Upper lobe of left lung (tissue), 6 donors: ENCODE data around the gene NFATC2. TPM values are rescaled to one million over a fixed set of nuclear protein-coding genes. Genes with fewer than 3 reads are reported as not detected.

Experiments
- ATAC-seq, 2 donors: fragments of 200-7000 bp; cut with Tn5 transposase; one replicate each; pipeline ENCODE4 v1.9.1; 2022; ENCODE audit warnings: mild to moderate bottlenecking in 2 of 2, moderate library complexity in 2 of 2; ENCODE audit not compliant: low FRiP score in 2 of 2
- DNase-seq, 2 donors: peaks; one replicate each; pipeline ENCODE4 v3.0.0-alpha.2; 2019 to 2020
- H3K27ac ChIP-seq, 4 donors: fragments of 200-600 bp; sonication (generic); one replicate each; pipeline ENCODE4 v1.5.1; 2016 to 2019
- H3K27me3 ChIP-seq, 4 donors: fragments of 200-600 bp; sonication (generic); one replicate each; pipeline ENCODE4 v1.5.1; 2017 to 2019
- H3K36me3 ChIP-seq, 4 donors: fragments of 200-600 bp; sonication (generic); one replicate each; pipeline ENCODE4 v1.5.1; 2016 to 2019
- H3K4me1 ChIP-seq, 4 donors: fragments of 200-600 bp; sonication (generic); one replicate each; pipeline ENCODE4 v1.5.1; 2018 to 2019
- H3K4me3 ChIP-seq, 4 donors: fragments of 200-600 bp; sonication (generic); one replicate each; pipeline ENCODE4 v1.5.1; 2017 to 2019; ENCODE audit warnings: mild to moderate bottlenecking in 2 of 4, moderate library complexity in 1 of 4
- H3K9me3 ChIP-seq, 4 donors: fragments of 200-600 bp; sonication (generic); one replicate each; pipeline ENCODE4 v1.5.1; 2018 to 2019
- CTCF ChIP-seq, 6 experiments: fragments of 450-650 bp in 4 of 6; fragments of 200-600 bp in 2 of 6; sonication (generic) in 2 of 6; IDR thresholded peaks; one replicate each; pipeline ENCODE4 v1.5.1; 2016 to 2019; ENCODE audit warnings: antibody characterized with exemption in 6 of 6
- EP300 ChIP-seq, 4 donors: sonication (generic); formaldehyde crosslinking; IDR thresholded peaks; one replicate each; pipeline ENCODE4 v1.5.1; 2017; ENCODE audit warnings: antibody characterized with exemption in 4 of 4, control low read depth in 2 of 4
- POLR2A ChIP-seq, 4 donors: fragments of 450-650 bp; IDR thresholded peaks; one replicate each; pipeline ENCODE4 v1.5.1; 2016 to 2017; ENCODE audit warnings: antibody characterized with exemption in 4 of 4, mild to moderate bottlenecking in 2 of 4
- POLR2AphosphoS5 ChIP-seq, 2 donors: sonication (generic); formaldehyde crosslinking; IDR thresholded peaks; one replicate each; pipeline ENCODE4 v1.5.1; 2017; ENCODE audit warnings: antibody characterized with exemption in 2 of 2
- WGBS, 2 donors: methylation state at CpG; one replicate each; pipeline ENCODE4 v1.1.5; 2017 to 2018; 5-methylcytosine and 5-hydroxymethylcytosine counted together
- total RNA-seq, 6 donors: library from RNA; depleted of rRNA in 4 of 6; stranded (reverse); fragments of >200 nt in 4 of 6; gene quantifications; one replicate each; pipeline versions ENCODE4 v1.1.0 to v1.2.1, GENCODE V29; 2016 to 2021
- donor health status: DM: no; HTN: no; CAD: no; lungs with moderate emphysema.
- donor health status: DM: no; HTN: yes; CAD: no; lungs with severe emphysema.

Gene NFATC2
- total RNA-seq, 6 donors from 2014 or later = 5.1 to 28.1 (median 7.6) TPM

GRCh38 chr20:51372966-51373365 is 169.6 kb downstream of the NFATC2 start:
- H3K36me3 ChIP-seq = no peaks in the 10 kb centered on the region
- TF ChIP-seq CTCF (IDR thresholded peaks at IDR 0.05) = no peak
- TF ChIP-seq POLR2AphosphoS5 (IDR thresholded peaks at IDR 0.05) = no peak
- no peak for TF ChIP-seq EP300 (IDR thresholded peaks at IDR 0.05)
- TF ChIP-seq POLR2A (IDR thresholded peaks at IDR 0.05) = no peak
- 70 to 76% methylated on average over 5 to 7 of the region's 7 CpGs for WGBS, 2 donors
- no peaks in the 10 kb centered on the region for H3K9me3 ChIP-seq
- DNase-seq (no peak), ATAC-seq (no peak)
- no peak overlapping the region for H3K4me3 ChIP-seq
- no peak overlapping the region for H3K27ac ChIP-seq
- no peaks in the 10 kb centered on the region for H3K27me3 ChIP-seq
- H3K4me1 ChIP-seq = peaks cover 0 to 6% (median 3%) of the 10 kb centered on the region in 4 donors

GRCh38 chr20:51372176-51372803 is 170.2 kb downstream of the NFATC2 start:
- DNase-seq (peak in 1 of 2 donors; percentile 40), ATAC-seq (peak; percentile 49 to 82)
- Histone ChIP-seq H3K4me3 (no peak overlapping the region), H3K4me1 (peaks cover 0 to 6% (median 3%) of the 10 kb centered on the region in 4 donors), H3K27me3 (no peaks in the 10 kb centered on the region), H3K27ac (no peak overlapping the region), H3K9me3 (no peaks in the 10 kb centered on the region), H3K36me3 (no peaks in the 10 kb centered on the region)
- 41 to 43% methylated on average over 11 to 13 of the region's 13 CpGs for WGBS, 2 donors
- peak; percentile 61 to 80 (median 70) for TF ChIP-seq CTCF (IDR thresholded peaks at IDR 0.05)
- TF ChIP-seq EP300 (IDR thresholded peaks at IDR 0.05) = no peak
- no peak for TF ChIP-seq POLR2A (IDR thresholded peaks at IDR 0.05)
- no peak for TF ChIP-seq POLR2AphosphoS5 (IDR thresholded peaks at IDR 0.05)

GRCh38 chr20:51371720-51372119 is 170.8 kb downstream of the NFATC2 start:
- DNase-seq (no peak), ATAC-seq (no peak)
- no peak overlapping the region for H3K4me3 ChIP-seq
- no peaks in the 10 kb centered on the region for H3K27me3 ChIP-seq
- no peaks in the 10 kb centered on the region for H3K36me3 ChIP-seq
- 87% methylated on average over 4 of the region's 4 CpGs for WGBS, 2 donors
- H3K9me3 ChIP-seq = no peaks in the 10 kb centered on the region
- peaks cover 0 to 6% (median 3%) of the 10 kb centered on the region in 4 donors for H3K4me1 ChIP-seq
- no peak overlapping the region for H3K27ac ChIP-seq
- TF ChIP-seq CTCF (IDR thresholded peaks at IDR 0.05) (no peak), POLR2AphosphoS5 (IDR thresholded peaks at IDR 0.05) (no peak), EP300 (IDR thresholded peaks at IDR 0.05) (no peak), POLR2A (IDR thresholded peaks at IDR 0.05) (no peak)

GRCh38 chr20:51369503-51369902 is 173.0 kb downstream of the NFATC2 start:
- Histone ChIP-seq H3K9me3 (no peaks in the 10 kb centered on the region), H3K27ac (no peak overlapping the region), H3K4me1 (peaks cover 0 to 6% (median 3%) of the 10 kb centered on the region in 4 donors), H3K27me3 (no peaks in the 10 kb centered on the region), H3K4me3 (no peak overlapping the region), H3K36me3 (no peaks in the 10 kb centered on the region)
- TF ChIP-seq POLR2AphosphoS5 (IDR thresholded peaks at IDR 0.05) = no peak
- no peak for TF ChIP-seq EP300 (IDR thresholded peaks at IDR 0.05)
- TF ChIP-seq POLR2A (IDR thresholded peaks at IDR 0.05) = no peak
- TF ChIP-seq CTCF (IDR thresholded peaks at IDR 0.05) = no peak
- no peak for ATAC-seq
- no peak for DNase-seq
- WGBS, 2 donors = 88 to 91% methylated on average over 11 of the region's 11 CpGs
